Activated CD4-positive, alpha-beta T cell treated with anti-CD3 and anti-CD28 coated beads, Interleukin-2, amount 10 ng/mL, durations not matched to agents 24 days and 14 days (primary cell): ENCODE measurements around the gene ERBB2. TPM values are rescaled to one million over a fixed set of nuclear protein-coding genes. Genes with fewer than 3 reads are reported as not detected.
A peak's percentile ranks its signal among the peaks of the same experiment; 100 is the strongest.
"Not testable (repeated sequence)": the region's sequence is repeated elsewhere in the genome, so short reads cannot be mapped to it uniquely, and the experiment has no call there.

Experiments
- DNase-seq: peaks from one replicate; pipeline ENCODE4 v3.0.0; 2022
- H3K27ac Mint-ChIP-seq: one replicate; pipeline ENCODE4 v1.8.0; 2022; ENCODE audit warnings: mild to moderate bottlenecking, mixed read lengths
- H3K27me3 Mint-ChIP-seq: one replicate; pipeline ENCODE4 v1.8.0; 2022; ENCODE audit warnings: mixed read lengths
- H3K36me3 Mint-ChIP-seq: one replicate; pipeline ENCODE4 v1.8.0; 2022; ENCODE audit warnings: low read depth, mild to moderate bottlenecking, mixed read lengths
- H3K4me1 Mint-ChIP-seq: one replicate; pipeline ENCODE4 v1.8.0; 2021; ENCODE audit warnings: mixed read lengths
- H3K4me3 Mint-ChIP-seq: one replicate; pipeline ENCODE4 v1.8.0; 2022; ENCODE audit warnings: mild to moderate bottlenecking, moderate library complexity, mixed read lengths
- H3K9me3 Mint-ChIP-seq: one replicate; pipeline ENCODE4 v1.8.0; 2021; ENCODE audit warnings: mixed read lengths
- intact Hi-C: fragments of 100-400 bp; cut with micrococcal nuclease; formaldehyde crosslinking; loops from one replicate; pipeline ENCODE4 v1.15.1; 2023
- total RNA-seq: library from RNA; stranded (reverse); gene quantifications from 2 replicates; pipeline ENCODE4 v1.2.3, GENCODE V29; 2022

ERBB2 gene
- total RNA-seq, 1 donor from 2014 or later, result 3.1 TPM

- Mint-ChIP-seq H3K4me1 (peaks cover 25% of the 10 kb centered on the region), H3K9me3 (no peaks in the 10 kb centered on the region), H3K27me3 (peaks cover 16% of the 10 kb centered on the region), H3K4me3 (no peak overlapping the region), H3K27ac (peak overlapping the region; percentile 45), H3K36me3 (no peaks in the 10 kb centered on the region)
- intact Hi-C loops, result loop anchor here (5.0 kb wide), 1 partner anchor 48 kb away; no protein-coding TSS in a partner anchor
- no peak for DNase-seq
Measured at GRCh38 chr17:39739885-39740356, 40.1 kb downstream of the ERBB2 start.

DNA sequence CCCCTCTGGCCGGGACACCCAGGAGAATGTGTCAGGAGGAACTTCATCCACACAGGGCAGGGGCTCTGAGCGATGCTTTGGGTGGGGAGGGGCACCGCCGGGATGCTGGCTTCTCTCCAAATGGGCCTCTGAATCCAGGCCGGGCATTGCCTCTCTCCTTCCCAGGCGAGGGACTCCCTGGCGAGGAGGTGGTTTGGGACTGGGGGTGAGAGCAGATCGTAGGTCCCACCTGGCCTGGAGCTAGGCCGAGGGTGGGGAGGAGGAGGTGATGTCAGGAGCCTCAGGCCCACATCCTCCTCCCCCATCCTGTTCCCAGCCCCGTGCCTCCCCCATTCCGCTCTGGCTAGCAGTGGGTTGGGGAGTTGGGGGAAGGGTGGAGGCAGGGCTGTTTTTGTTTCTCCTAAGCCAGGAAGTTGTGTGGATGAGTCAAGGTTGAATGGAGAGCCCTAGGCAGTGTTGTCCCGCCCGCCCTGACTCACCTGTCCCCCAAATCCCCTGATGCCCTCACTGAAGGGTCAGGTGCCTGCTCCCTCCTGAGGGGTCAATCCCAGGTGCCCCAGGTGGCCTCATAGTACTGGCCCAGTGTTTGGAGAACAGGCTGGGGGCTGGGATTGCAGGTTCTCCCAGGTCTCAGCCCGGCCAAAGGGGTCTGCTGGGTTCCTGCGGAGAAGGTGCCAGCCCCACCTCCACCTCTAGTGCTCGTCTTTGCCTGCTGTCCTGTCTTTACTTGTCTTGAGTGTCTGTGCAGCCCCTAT, 40.7 kb downstream of the ERBB2 start:
- Mint-ChIP-seq H3K27ac (peak overlapping the region; percentile 45), H3K4me3 (no peak overlapping the region)
- DNase-seq, result peak; percentile 65

GRCh38 chr17:39742126-39742855, 42.4 kb downstream of the ERBB2 start:
- DNase-seq, result no peak
- intact Hi-C loops, result loop anchor here (5.0 kb wide), 1 partner anchor 50 kb away; no protein-coding TSS in a partner anchor
- no peak overlapping the region for H3K4me3 Mint-ChIP-seq
- peaks cover 17% of the 10 kb centered on the region for H3K4me1 Mint-ChIP-seq
- H3K27me3 Mint-ChIP-seq, result peaks cover 6% of the 10 kb centered on the region
- no peaks in the 10 kb centered on the region for H3K36me3 Mint-ChIP-seq
- no peak overlapping the region for H3K27ac Mint-ChIP-seq
- no peaks in the 10 kb centered on the region for H3K9me3 Mint-ChIP-seq

More for the DNA sequence above, 40.7 kb downstream of the ERBB2 start:
- Mint-ChIP-seq H3K27me3 (peaks cover 15% of the 10 kb centered on the region), H3K9me3 (no peaks in the 10 kb centered on the region), H3K36me3 (no peaks in the 10 kb centered on the region), H3K4me1 (peaks cover 25% of the 10 kb centered on the region)
- intact Hi-C loops, result loop anchor here (5.0 kb wide), 1 partner anchor 48 kb away; no protein-coding TSS in a partner anchor

GRCh38 chr17:39742856-39743436, 43.1 kb downstream of the ERBB2 start:
- intact Hi-C loops, result loop anchor here (5.0 kb wide), 1 partner anchor 51 kb away; no protein-coding TSS in a partner anchor
- peaks cover 17% of the 10 kb centered on the region for H3K4me1 Mint-ChIP-seq
- H3K4me3 Mint-ChIP-seq, result no peak overlapping the region

DNA sequence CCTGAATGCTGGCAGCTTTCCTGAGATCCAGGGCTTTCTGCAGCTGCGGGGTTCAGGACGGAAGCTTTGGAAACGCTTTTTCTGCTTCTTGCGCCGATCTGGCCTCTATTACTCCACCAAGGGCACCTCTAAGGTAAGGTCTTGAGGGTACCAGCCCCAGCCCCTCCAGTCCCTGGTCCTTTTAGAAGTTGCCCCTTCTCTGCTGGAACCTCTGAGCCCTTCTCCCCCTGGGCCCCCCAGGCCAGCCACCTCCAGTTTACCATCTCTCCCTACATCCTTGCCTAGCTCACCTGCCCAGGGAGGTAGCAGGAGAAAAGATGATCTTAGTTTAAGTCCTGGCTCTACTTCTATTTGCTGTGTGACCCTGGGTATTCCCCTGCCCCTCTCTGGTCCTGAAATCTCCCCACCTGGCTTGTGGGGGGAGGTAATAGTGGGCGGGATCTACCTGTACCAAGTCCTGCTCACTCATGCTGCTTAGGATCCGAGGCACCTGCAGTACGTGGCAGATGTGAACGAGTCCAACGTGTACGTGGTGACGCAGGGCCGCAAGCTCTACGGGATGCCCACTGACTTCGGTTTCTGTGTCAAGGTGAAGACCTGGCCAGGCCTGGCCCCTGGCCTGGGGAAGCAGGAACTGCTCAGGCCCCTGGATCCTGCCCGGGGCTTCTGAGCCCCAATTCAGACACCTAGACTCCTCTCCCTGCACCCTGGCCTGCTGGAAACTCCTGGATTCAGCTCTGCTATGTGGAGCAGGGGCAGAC, 44.4 kb downstream of the ERBB2 start:
- H3K4me1 Mint-ChIP-seq, result peaks cover 10% of the 10 kb centered on the region
- DNase-seq, result no peak
- no peaks in the 10 kb centered on the region for H3K36me3 Mint-ChIP-seq
- H3K27ac Mint-ChIP-seq, result no peak overlapping the region
- intact Hi-C loops, result loop anchor here (5.0 kb wide), 1 partner anchor 52 kb away; no protein-coding TSS in a partner anchor
- H3K9me3 Mint-ChIP-seq, result no peaks in the 10 kb centered on the region
- H3K4me3 Mint-ChIP-seq, result no peak overlapping the region
- no peaks in the 10 kb centered on the region for H3K27me3 Mint-ChIP-seq

More at GRCh38 chr17:39742856-39743436, 43.1 kb downstream of the ERBB2 start:
- no peaks in the 10 kb centered on the region for H3K9me3 Mint-ChIP-seq
- DNase-seq, result no peak
- no peaks in the 10 kb centered on the region for H3K36me3 Mint-ChIP-seq
- no peak overlapping the region for H3K27ac Mint-ChIP-seq
- peaks cover 3% of the 10 kb centered on the region for H3K27me3 Mint-ChIP-seq

GRCh38 chr17:39744836-39745215, 45.0 kb downstream of the ERBB2 start:
- DNase-seq, result no peak
- no peak overlapping the region for H3K4me3 Mint-ChIP-seq
- intact Hi-C loops, result loop anchor here (5.0 kb wide), 1 partner anchor 53 kb away; no protein-coding TSS in a partner anchor
- peaks cover 8% of the 10 kb centered on the region for H3K4me1 Mint-ChIP-seq
- no peaks in the 10 kb centered on the region for H3K9me3 Mint-ChIP-seq
- H3K36me3 Mint-ChIP-seq, result no peaks in the 10 kb centered on the region
- no peak overlapping the region for H3K27ac Mint-ChIP-seq
- no peaks in the 10 kb centered on the region for H3K27me3 Mint-ChIP-seq

DNA sequence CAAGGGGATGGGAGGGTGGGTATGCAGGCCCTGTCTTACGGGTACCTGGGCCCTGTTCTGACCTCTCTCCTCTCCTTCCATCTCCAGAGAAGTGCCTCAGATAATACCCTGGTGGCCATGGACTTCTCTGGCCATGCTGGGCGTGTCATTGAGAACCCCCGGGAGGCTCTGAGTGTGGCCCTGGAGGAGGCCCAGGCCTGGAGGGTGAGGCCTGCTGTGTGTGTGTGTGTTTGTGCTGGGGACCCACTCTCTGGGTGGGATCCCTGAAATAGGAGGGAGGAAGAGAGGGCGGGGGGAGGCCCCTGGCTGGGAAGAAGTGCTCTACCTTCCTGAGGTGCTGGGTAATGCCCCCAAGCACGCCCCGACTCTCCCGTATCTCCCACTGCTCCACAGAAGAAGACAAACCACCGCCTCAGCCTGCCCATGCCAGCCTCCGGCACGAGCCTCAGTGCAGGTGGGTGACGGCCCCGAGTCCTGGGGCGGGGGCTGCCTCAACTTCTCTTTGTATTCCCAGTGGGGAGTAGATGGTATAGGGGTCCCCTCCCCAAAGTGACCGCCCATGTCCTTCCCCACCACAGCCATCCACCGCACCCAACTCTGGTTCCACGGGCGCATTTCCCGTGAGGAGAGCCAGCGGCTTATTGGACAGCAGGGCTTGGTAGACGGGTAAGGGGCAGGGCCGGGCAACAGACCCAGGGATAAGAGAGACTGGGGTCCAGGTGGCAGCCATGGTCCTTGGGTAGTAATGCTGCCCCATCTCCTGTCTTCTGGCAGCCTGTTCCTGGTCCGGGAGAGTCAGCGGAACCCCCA, 45.7 kb downstream of the ERBB2 start:
- Mint-ChIP-seq H3K9me3 (no peaks in the 10 kb centered on the region), H3K4me1 (peaks cover 1% of the 10 kb centered on the region), H3K36me3 (no peaks in the 10 kb centered on the region), H3K27me3 (no peaks in the 10 kb centered on the region), H3K27ac (no peak overlapping the region), H3K4me3 (no peak overlapping the region)
- intact Hi-C loops, result no loop called here
- no peak for DNase-seq

DNA sequence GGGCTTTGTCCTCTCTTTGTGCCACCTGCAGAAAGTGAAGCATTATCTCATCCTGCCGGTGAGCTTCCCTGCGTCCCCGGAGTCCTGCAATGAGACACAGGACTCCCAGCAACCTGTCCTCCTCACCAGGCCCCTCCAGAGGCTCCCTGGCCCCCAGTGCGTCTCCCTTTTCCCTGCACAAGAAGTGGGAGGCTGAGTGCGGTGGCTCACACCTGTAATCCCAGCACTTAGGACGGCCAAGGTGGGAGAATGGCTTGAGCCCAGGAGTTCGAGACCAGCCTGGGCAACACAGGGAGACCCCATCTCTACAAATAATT, 46.2 kb downstream of the ERBB2 start:
- DNase-seq, result no peak
- H3K4me3 Mint-ChIP-seq, result no peak overlapping the region
- no peaks in the 10 kb centered on the region for H3K36me3 Mint-ChIP-seq
- intact Hi-C loops, result no loop called here
- H3K9me3 Mint-ChIP-seq, result no peaks in the 10 kb centered on the region
- no peak overlapping the region for H3K27ac Mint-ChIP-seq
- no peaks in the 10 kb centered on the region for H3K27me3 Mint-ChIP-seq
- H3K4me1 Mint-ChIP-seq, result no peaks in the 10 kb centered on the region

- Mint-ChIP-seq H3K9me3 (no peaks in the 10 kb centered on the region), H3K27ac (no peak overlapping the region), H3K4me3 (no peak overlapping the region), H3K36me3 (no peaks in the 10 kb centered on the region), H3K27me3 (no peaks in the 10 kb centered on the region), H3K4me1 (peaks cover 5% of the 10 kb centered on the region)
- intact Hi-C loops, result no loop called here
- no peak for DNase-seq
Measured at GRCh38 chr17:39747745-39748144, 47.9 kb downstream of the ERBB2 start.

DNA sequence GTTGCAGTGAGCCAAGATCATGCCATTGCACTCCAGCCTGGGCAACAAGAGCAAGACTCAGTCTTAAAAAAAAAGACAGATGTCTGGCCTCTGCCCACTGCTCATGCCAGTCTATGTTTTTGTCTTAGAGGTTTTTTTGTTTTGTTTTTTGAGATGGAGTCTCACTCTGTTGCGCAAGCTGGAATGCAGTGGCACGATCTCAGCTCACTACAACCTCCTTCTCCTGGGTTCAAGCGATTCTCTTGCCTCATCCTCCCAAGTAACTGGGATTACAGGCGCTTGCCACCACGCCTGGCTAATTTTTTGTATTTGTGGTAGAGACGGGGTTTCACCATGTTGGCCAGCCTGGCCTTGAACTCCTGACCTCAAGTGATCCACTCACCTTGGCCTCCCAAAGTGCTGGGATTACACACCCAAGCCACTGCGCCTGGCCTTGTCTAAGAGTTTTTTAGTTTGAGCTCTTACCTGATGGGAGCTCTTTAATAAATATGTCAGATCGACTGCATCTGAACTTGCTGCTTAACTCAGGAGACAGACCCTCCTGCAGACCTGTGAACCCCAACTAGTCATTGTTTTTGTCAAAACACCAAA, 48.7 kb downstream of the ERBB2 start:
- H3K4me3 Mint-ChIP-seq, H3K36me3 Mint-ChIP-seq, DNase-seq, H3K27ac Mint-ChIP-seq, H3K27me3 Mint-ChIP-seq, intact Hi-C loops, H3K9me3 Mint-ChIP-seq: not testable (repeated sequence)
- peaks cover 12% of the 10 kb centered on the region for H3K4me1 Mint-ChIP-seq

DNA sequence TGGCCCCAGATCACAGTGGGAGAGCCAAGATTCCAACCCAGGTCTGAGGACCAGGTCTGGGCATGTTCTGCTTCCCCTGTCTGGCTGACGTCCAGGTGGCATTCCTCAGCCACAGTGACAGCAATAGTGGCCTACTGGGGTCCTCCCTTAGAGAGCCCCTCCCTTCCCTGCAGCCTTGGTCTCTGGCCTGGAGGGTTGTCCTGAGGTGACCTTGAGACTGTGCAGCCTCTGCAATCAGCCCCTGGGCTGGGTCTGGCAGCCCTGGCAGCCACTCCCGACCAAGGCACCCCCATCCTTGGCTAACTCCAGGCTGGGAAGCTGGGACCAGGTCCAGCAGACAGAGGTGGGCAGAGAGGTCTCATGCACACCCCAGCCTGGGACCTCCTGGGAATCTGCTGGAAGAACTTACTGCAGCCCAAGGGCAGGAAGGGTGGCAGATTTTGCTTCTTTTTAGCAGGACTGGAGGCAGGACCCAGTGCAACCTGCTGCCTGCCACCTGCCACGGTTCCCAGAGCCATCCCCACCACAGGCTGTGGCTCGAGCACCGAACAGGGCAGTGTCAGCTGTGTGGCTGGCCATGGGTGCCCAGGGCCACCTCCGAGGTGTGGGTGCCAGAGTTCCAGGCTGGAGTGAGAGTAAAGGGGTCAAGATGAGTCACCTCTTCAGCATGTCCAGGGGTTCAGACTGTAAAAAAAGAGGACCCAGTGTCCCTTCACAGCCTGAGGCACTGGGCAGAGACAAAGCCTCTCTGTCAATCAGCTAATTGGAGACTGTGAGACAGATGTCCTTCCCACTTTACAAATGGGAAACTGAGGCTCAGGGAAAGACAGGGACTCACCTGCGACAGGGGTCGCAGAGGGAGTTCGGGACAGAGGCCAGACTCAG, 50.5 kb downstream of the ERBB2 start:
- no peak overlapping the region for H3K27ac Mint-ChIP-seq
- intact Hi-C loops, result loop anchor here (5.0 to 10.0 kb wide), 2 partner anchors 63 to 174 kb away; partner anchors contain the start of genes LRRC3C, ORMDL3 and PGAP3
- H3K36me3 Mint-ChIP-seq, result no peaks in the 10 kb centered on the region
- no peaks in the 10 kb centered on the region for H3K9me3 Mint-ChIP-seq
- no peak for DNase-seq
- peaks cover 18% of the 10 kb centered on the region for H3K4me1 Mint-ChIP-seq
- no peaks in the 10 kb centered on the region for H3K27me3 Mint-ChIP-seq
- H3K4me3 Mint-ChIP-seq, result no peak overlapping the region
